ENCODE measurements around the gene ZNF431. TPM values are rescaled to one million over a fixed set of nuclear protein-coding genes. Genes with fewer than 3 reads are reported as not detected.

The ZNF431 gene
- total and polyA plus RNA-seq, 2 donors (not counting 1 experiment from before 2014, with no cell fraction given) = 19.8 to 40.7 TPM

DNA sequence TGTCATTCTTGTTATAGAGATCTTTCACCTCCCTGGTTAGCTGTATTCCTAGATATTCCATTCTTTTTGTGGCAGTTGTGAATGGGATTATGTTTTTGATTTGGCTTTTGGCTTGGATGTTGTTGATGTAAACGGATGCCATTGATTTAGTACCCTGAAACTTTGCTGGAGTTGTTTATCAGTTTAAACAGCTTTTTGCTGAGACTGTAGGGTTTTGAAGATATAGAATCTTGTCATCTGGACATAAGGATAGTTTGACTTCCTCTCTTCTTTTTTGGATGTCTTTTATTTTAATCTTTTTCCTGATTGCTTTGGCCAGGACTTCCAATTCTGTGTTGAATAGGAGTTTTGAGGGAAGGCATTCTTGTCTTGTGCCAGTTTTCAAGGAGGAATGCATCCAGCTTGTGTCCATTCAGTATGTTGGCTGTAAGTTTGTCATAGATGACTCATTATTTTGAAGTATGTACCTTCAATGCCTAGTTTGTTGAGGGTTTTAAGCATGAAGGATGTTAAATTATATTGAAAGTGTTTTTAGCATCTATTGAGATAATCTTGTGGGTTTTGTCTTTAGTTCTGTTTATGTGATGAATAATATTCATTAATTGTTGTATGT, 16.8 kb downstream of the ZNF431 start:
- H3K27me3 ChIP-seq (replicated peaks in 1 of 4; ENCODE audit: control extremely low read depth in 1 of 4, control insufficient read depth in 3 of 4, insufficient read depth in 4 of 4, low read length in 3 of 4) = no peaks in the 10 kb centered on the region
- Mint-ChIP-seq H3K4me1 (peaks cover 24% of the 10 kb centered on the region), H3K9me3 (ENCODE audit: insufficient read depth) (no peaks in the 10 kb centered on the region), H3K27me3 (no peaks in the 10 kb centered on the region), H3K27ac (no peak overlapping the region), H3K4me3 (no peak overlapping the region)
- H3K79me2 ChIP-seq (ENCODE audit: control insufficient read depth, insufficient read depth, low read length) = peaks cover 75% of the 10 kb centered on the region
- no peak overlapping the region for H3K4me3 ChIP-seq (ENCODE audit: control extremely low read depth in 1 of 5, extremely low read depth in 1 of 5, insufficient read depth in 1 of 5, low read depth in 2 of 5, low read length in 4 of 5)
- CTCF ChIA-PET = no interaction called here
- no peak for DNase-seq
- TF ChIP-seq, protein P1, sequence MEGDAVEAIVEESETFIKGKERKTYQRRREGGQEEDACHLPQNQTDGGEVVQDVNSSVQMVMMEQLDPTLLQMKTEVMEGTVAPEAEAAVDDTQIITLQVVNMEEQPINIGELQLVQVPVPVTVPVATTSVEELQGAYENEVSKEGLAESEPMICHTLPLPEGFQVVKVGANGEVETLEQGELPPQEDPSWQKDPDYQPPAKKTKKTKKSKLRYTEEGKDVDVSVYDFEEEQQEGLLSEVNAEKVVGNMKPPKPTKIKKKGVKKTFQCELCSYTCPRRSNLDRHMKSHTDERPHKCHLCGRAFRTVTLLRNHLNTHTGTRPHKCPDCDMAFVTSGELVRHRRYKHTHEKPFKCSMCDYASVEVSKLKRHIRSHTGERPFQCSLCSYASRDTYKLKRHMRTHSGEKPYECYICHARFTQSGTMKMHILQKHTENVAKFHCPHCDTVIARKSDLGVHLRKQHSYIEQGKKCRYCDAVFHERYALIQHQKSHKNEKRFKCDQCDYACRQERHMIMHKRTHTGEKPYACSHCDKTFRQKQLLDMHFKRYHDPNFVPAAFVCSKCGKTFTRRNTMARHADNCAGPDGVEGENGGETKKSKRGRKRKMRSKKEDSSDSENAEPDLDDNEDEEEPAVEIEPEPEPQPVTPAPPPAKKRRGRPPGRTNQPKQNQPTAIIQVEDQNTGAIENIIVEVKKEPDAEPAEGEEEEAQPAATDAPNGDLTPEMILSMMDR (IDR thresholded peaks at IDR 0.05) = no peak
- TF ChIP-seq EZH2 (IDR thresholded peaks at IDR 0.05; ENCODE audit: borderline replicate concordance, insufficient read depth, low read depth, low read length, poor library complexity, severe bottlenecking) = no peak
- H3K27ac ChIP-seq (ENCODE audit: low read length in 2 of 2) = no peak overlapping the region
- peaks cover 0 to 22% (median 6%) of the 10 kb centered on the region in 3 donors for H3K9me3 ChIP-seq (ENCODE audit: control extremely low read depth in 1 of 3, control insufficient read depth in 2 of 3, insufficient read depth in 1 of 3, low read length in 2 of 3)
- 100% methylated on average over 1 of the region's 1 CpG for WGBS (ENCODE audit: insufficient coverage)
- no peaks in the 10 kb centered on the region for H3K4me1 ChIP-seq (ENCODE audit: control insufficient read depth in 2 of 2, insufficient read depth in 2 of 2, low read length in 2 of 2)
- peaks cover 23% of the 10 kb centered on the region for H4K20me1 ChIP-seq (ENCODE audit: control insufficient read depth, insufficient read depth, low read length, poor library complexity, severe bottlenecking)
- H3K36me3 ChIP-seq (replicated peaks in 1 of 2; ENCODE audit: control extremely low read depth in 1 of 2, control insufficient read depth in 1 of 2, extremely low read depth in 1 of 2, insufficient read depth in 2 of 2, low read length in 1 of 2) = peaks cover 4 to 8% of the 10 kb centered on the region in 2 experiments
- H3K4me2 ChIP-seq (replicated peaks; ENCODE audit: low read depth, low read length, poor library complexity, severe bottlenecking) = no peak overlapping the region
- POLR2A ChIA-PET = no interaction called here
- intact Hi-C loops (cut with micrococcal nuclease) = no loop called here
- no peak for ATAC-seq (ENCODE audit: low read depth)
- H3K9ac ChIP-seq (ENCODE audit: low read length) = no peak overlapping the region
- H2AFZ ChIP-seq (ENCODE audit: insufficient read depth, low read depth, low read length, poor library complexity, severe bottlenecking) = no peak overlapping the region

DNA sequence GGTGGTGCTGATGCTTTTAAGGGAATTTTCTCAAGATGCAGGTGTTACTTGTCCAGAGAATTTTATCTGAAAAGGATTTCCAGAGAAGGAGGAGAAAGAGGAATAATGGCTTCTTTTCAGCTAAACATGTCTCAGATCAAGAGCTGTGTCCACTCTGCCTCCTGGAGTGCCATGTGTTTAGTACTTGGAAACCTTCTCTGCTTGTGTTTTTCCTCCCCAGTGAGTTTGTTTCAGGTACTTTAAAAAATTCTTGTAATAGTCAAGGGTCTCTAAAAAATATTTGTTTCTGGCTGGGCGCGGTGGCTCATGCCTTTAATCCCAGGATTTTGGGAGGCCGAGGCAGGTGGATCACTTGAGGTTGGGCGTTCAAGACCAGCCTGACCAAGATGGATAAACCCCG, 22.7 kb downstream of the ZNF431 start:
- no peak overlapping the region for H3K27ac ChIP-seq (ENCODE audit: low read length in 2 of 2)
- WGBS (ENCODE audit: insufficient coverage) = 100% methylated on average over 2 of the region's 5 CpGs
- H3K27me3 Mint-ChIP-seq = no peaks in the 10 kb centered on the region
- CTCF ChIA-PET = no interaction called here
- H3K9ac ChIP-seq (ENCODE audit: low read length) = no peak overlapping the region
- DNase-seq = no peak
- no peak for ATAC-seq (ENCODE audit: low read depth)
- no peak overlapping the region for H2AFZ ChIP-seq (ENCODE audit: insufficient read depth, low read depth, low read length, poor library complexity, severe bottlenecking)
- TF ChIP-seq EZH2 (IDR thresholded peaks at IDR 0.05; ENCODE audit: borderline replicate concordance, insufficient read depth, low read depth, low read length, poor library complexity, severe bottlenecking) = no peak
- TF ChIP-seq, protein P1 (IDR thresholded peaks at IDR 0.05) = no peak
- no peaks in the 10 kb centered on the region for H3K27me3 ChIP-seq (replicated peaks in 1 of 4; ENCODE audit: control extremely low read depth in 1 of 4, control insufficient read depth in 3 of 4, insufficient read depth in 4 of 4, low read length in 3 of 4)
- no peak overlapping the region for H3K4me3 Mint-ChIP-seq
- H3K27ac Mint-ChIP-seq = no peak overlapping the region
- peaks cover 6% of the 10 kb centered on the region for H3K4me1 Mint-ChIP-seq
- H3K79me2 ChIP-seq (ENCODE audit: control insufficient read depth, insufficient read depth, low read length) = peaks cover 44% of the 10 kb centered on the region
- H3K4me3 ChIP-seq (ENCODE audit: control extremely low read depth in 1 of 5, extremely low read depth in 1 of 5, insufficient read depth in 1 of 5, low read depth in 2 of 5, low read length in 4 of 5) = no peak overlapping the region
- peaks cover 14% of the 10 kb centered on the region for H4K20me1 ChIP-seq (ENCODE audit: control insufficient read depth, insufficient read depth, low read length, poor library complexity, severe bottlenecking)
- POLR2A ChIA-PET = no interaction called here
- no peaks in the 10 kb centered on the region for H3K9me3 Mint-ChIP-seq (ENCODE audit: insufficient read depth)
- no peaks in the 10 kb centered on the region for H3K4me1 ChIP-seq (ENCODE audit: control insufficient read depth in 2 of 2, insufficient read depth in 2 of 2, low read length in 2 of 2)
- peaks cover 8 to 22% of the 10 kb centered on the region in 2 experiments for H3K36me3 ChIP-seq (replicated peaks in 1 of 2; ENCODE audit: control extremely low read depth in 1 of 2, control insufficient read depth in 1 of 2, extremely low read depth in 1 of 2, insufficient read depth in 2 of 2, low read length in 1 of 2)
- no peak overlapping the region for H3K4me2 ChIP-seq (replicated peaks; ENCODE audit: low read depth, low read length, poor library complexity, severe bottlenecking)
- H3K9me3 ChIP-seq (ENCODE audit: control extremely low read depth in 1 of 3, control insufficient read depth in 2 of 3, insufficient read depth in 1 of 3, low read length in 2 of 3) = peaks cover 0 to 2% (median 0%) of the 10 kb centered on the region in 3 donors
- intact Hi-C loops (cut with micrococcal nuclease) = no loop called here
